NCI-H1105 (cell line): ENCODE results near the gene KMT2B.

Source experiments
- DNase-seq: peaks from one replicate; lab custom pipeline; 2025; lab: John Stamatoyannopoulos, UW

Gene KMT2B

DNA sequence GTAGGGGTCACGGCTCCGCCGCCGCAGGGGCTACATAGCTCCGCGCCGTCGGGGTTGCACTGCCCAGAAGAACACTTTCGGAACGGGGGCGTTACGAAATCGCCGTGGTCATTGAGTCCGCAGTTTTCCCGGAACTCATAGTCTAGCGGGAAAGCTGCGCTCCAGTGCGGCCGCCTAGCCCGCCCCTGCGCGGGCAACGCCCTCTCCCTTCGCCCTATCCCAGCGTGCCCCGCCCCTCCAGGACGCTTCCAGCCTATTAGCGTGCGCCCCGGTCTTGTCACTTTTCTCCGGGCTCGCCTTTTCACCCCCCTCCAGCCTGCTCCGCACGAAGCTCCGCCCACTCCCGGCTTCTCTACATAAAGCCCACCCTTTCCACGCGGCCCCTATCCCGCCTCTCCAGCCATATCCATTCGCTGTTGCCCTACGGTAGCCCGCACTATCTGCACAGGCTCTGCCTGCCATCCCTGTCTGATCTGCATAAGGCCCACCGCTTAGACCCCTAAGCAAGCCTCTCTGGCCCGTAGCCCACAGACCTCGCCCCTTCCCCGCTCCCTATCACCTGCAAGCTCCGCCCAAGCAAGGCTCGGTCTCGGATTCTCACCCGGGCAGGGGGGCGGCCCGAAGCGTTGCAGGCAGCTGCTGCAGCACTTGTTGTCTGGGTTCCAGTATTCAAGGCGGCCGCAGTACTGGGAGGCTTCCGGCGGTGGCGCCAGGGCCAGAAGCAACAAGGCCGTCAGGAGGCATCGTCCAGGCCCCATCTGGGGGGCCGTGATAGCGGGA, 22.8 kb downstream of the KMT2B start:
- peak; percentile 100 for DNase-seq

DNA sequence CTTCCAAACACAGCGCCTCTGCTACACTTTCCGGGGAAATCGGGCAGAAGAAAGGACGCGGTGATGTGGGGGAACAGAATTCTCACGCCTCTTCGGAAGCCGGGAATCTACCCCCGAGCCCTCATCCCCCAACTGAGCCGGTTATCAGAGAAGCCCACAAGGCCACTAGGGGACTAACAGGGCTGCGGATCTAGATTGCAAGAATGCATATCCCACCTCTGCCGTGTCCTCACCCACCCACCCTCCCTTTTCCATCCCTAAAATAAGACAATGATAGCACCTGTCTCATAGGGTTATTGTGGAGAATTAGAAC, 23.4 kb downstream of the KMT2B start:
- no peak for DNase-seq

DNA sequence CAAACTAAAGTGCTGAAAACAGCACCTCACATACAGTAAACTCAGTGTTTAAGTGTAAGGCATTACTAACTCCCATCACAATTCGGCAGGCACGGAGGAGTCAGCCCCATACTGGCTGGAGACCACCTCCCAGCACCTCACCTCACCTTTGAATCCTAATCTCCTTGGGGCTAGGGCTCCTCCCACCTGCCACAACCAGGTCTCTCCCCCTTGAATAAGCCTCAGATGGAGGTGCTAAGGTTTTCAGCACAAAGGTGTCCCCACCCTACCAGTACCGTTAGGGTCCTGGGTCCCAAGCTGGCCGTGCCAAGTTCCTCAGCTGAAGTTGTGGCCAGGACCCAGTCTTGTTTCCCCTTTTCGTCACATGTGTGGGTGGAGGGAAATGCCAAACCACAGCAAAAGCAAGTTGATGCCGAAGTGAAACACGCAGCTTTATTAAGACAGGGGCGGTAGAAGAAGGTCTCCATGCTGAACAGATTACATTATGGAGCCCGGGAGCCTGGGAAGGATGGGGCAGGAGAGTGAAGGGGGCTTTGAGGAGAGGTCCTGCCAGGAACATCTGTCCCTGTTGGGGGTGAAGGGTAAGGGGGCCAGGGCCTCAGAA, 24.4 kb downstream of the KMT2B start, which contains the start of gene IGFLR1:
IGFLR1 (minus strand) TSS at position 332 of the 604 bp plus-strand sequence. CDS start 1,272 bp downstream, outside the sequence.
- no peak for DNase-seq

DNA sequence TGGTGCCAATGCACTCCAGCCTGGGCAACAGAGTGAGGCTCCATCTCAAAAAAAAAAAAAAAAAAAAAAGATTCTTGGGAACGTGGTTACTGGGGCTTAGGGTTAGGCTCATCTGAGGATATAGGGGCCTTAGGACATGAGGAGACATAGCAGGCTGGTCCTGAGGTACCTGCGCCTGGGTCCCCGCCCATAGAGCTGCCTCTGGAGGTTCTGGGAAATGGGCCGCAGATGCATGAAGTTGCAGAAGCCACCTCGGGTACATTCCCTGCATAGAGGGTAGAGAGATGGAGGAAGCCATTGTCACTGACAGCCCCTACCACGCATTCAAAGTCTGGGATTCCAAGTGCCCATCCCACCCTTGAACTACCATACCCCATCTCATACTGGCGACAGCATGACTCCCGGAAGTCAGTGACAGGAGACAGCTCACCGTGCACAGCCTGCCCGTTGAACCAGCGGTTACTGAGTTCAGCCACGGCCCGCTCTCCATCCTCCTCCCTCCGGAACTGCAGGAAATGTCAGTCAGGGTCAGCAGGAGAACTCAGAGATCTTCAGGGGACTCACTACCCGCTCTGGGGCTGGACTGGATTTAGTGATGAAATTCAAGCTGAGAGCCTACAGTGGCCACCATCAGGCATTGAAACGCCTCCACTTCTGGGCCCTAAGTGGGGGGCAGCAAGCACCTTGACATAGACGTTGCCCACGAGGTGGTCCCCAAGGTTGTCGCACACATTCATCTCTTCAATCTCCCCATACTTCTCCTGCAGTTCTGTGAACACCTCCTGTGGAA, 26.0 kb downstream of the KMT2B start:
- DNase-seq = no peak

DNA sequence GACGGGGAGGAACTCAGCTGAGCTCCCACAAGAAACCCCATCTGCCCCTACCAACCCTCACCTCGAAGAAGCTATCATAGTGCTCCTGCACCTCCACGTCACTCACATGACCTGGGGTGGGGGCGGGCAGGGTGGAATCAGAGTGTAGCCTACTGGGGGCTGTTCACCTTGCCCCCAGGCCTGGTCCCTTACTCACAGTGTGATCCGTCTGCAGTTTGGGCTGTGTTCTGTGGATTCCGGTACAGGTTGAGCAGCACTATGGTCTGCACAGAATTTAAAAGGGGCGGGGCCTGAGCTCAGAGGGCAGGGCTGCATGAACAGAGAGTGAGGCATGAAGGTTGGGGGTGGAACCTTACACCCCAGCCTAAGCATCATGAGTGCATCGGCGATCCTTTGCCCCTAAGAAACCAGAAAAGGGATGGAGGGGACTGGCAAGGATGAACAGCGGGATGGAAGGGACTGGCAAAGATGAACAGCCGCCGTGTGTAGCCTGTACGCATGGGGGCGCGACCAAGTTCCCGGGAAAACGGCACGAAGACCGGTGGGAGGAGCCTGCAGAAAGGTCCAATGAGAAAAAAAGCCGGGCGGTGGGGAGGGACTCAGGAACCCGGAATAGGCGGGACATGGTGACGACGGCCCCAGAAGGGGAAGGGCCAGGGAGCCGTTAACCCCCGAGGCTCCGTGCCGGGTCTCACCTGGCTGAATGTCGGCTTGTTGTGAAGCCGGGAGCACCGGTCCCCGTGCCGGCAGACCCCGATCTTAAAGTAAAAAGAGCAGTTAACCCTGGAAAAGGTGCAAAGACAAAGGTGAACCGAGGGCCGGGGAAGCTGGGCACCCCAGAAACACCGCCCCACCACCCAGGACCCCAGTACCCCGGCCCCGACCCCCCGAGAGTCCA, 26.9 kb downstream of the KMT2B start:
- peak; percentile 97 for DNase-seq

DNA sequence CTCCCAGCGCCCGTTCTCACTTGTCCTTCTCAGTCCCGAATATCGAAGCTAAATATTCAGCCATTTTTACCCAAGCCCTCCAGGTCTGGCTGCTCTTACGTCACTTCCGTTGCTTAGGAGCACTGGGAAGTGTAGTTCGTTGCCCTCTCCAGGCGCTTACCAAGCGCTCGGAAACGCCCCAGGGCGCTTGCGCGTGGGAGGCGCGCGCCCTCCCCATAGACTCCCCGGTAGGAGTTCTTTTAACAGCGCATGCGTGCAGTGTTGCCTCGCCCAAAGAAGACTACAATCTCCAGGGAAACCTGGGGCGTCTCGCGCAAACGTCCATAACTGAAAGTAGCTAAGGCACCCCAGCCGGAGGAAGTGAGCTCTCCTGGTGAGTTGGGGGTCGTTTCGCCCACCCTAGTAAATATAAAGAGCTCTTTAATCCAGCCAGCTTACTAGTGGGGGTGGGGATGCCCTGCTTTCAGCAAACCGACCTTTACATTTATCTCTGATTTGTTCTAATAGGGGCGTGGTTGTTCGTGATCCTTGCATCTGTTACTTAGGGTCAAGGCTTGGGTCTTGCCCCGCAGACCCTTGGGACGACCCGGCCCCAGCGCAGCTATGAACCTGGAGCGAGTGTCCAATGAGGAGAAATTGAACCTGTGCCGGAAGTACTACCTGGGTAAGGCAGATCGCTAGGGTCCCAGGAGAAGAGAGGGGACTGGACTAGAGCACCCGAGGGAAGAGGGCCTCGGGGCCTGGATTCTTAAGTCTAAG, 27.7 kb downstream of the KMT2B start, which contains the start of the genes PSENEN and U2AF1L4:
PSENEN (plus strand) TSS at position 324 of the 759 bp plus-strand sequence; CDS start at position 604, 280 bp downstream.
U2AF1L4 (minus strand) TSS at position 91 of the 759 bp plus-strand sequence; CDS start at position 64, 27 bp downstream.
- peak; percentile 99 for DNase-seq

DNA sequence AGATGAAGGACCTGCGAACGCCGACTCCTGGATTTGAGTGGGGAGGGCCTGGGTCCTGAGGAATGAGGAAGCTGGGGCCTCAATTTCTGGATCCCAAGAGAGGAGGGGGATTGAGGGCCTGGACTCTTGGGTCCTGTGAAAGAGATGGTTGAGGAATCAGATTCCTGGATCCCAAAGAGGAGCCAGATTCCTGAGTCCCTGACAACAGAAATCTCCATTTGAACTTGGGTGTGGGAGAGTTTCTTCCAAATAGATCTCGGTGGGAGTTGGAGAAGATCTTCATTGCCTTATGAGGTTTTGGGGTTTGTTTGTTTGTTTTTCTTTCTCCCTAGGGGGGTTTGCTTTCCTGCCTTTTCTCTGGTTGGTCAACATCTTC, 28.3 kb downstream of the KMT2B start:
- no peak for DNase-seq

DNA sequence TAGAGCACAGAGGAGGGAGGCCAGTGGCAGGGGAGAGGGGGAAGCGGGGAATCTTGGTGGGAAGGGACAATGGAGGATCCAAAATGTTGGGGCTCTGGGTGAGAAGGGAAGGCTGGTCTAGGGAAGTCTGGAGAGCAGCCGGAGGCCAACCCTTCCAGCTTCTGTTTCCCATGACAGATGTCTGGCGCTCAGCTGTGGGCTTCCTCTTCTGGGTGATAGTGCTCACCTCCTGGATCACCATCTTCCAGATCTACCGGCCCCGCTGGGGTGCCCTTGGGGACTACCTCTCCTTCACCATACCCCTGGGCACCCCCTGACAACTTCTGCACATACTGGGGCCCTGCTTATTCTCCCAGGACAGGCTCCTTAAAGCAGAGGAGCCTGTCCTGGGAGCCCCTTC, 28.7 kb downstream of the KMT2B start:
- DNase-seq = no peak

DNA sequence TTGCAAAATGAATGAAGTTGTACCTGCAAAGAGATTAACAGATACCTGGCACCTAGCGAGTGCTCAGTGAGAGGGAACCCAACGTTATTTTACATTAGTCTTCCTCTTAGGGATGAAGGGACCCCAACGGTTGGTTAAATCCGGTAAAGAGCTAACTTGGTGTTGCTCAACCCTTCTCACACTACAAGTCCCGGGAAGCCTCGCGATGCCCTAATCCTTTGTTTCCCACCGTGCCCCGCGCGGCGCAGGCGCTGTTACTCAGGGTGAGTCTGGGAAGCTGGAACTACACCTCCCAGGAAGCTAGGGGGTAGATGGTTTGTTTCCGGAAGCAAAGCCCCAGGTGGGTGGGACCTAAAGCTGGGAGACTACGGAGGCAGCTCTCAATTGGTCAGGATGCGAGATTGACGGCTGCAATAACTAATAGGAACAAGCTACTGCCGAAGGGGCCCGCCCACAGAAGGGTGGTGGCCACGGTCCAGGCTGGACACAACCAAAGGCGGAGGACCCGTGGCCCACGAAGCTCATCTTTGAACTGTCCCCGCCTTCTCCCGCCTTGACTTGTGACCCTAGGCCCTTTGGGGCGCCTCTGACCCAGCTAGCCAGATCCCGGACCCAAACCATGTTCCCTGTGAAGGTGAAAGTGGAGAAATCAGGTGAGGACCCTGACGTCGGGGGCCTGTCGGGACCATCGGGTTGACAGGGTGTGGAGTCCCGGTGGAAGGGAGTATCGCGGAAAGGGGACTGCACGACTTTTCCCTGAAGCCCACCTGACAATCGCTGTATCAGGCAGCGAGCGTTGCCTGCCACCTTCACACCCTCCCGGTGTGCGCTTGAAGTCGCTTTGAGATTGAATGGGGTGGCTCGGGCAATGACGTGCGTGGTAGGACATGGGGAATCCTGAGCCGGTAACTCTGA, 30.6 kb downstream of the KMT2B start, which contains the start of gene LIN37:
LIN37 (plus strand) TSS at position 471 of the 915 bp plus-strand sequence; CDS start at position 620, 149 bp downstream.
- DNase-seq = peak; percentile 99

DNA sequence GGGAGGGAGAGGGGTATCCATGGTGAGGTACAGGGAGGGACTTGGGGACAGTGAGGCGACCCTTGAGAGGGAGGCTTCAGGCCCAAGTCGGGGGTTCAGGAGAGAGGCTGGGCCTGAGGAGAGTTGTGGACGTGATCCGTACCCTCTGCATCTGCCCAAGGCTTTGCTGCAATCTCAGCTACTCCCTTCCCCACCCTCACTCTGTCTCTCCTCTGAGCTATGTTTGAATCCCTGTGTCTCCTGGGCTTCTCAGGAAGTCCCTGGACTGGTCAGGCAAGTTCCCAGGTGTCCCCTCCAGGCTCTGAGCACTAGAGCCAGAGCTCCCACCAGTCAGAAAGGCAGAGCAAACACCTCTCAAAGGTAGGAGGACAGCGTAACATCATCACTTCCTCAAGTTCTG, 32.4 kb downstream of the KMT2B start:
- no peak for DNase-seq

DNA sequence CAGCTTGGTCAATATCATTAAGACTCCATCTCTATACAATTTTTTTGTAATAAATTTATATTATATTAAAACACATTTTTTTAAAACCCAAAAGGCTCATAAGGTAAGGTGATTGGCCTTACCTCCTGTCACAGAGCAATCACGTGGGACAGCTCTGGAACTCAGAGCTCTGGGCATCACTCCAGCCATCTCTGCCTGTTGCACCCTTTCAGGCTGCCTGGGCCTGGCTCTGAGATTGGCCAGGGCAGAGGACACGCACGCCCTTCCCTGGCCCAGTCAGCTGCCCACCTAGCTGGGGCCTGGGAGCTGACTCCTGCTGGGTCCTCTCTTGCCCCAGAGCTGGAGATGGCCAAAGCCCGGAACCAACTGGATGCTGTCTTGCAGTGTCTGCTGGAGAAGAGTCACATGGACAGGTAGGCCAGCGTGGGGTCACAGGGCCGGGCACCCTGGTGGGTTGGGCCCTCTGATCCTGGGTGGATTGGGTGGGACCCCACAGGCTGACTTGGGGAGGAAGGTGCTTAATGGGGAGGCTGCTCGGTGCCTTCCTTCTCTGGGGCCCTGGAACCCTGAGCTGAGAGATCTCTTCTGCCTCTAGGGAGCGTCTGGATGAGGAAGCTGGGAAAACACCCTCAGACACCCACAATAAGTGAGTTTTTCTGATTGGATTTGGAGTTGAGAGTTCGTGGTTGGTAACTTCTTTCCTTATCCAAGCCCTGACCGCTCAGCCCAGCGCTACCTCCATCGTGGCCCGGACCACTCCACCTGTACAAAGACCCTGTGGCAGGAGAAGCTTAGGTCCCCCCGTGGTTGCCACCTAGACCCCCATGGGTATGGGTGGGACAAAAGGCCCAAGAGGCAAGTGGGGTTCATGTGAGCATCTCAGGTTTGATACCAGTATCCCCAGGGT, 34.3 kb downstream of the KMT2B start:
- DNase-seq = no peak

DNA sequence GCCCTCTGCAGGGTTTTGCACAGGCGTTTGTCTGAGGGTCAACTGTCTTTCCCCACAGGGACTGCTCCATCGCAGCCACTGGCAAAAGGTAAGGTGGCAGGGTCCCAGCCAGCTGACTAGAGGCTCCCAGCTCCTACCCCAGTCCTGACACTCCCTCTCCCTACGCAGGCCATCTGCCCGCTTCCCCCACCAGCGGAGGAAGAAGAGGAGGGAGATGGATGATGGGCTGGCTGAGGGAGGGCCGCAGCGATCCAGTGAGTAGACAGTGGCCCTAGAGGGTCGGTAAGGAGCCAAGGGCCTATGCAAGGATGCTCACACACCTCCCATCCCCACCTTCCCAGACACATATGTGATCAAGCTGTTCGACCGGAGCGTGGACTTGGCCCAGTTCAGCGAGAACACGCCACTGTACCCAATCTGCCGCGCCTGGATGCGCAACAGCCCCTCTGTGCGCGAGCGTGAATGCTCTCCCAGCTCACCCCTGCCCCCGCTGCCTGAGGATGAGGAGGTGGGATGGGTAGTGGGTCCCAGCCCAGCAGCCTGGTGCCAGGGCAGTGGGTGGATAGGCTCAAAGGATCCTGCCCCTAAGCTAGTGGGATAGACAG, 35.0 kb downstream of the KMT2B start:
- no peak for DNase-seq

DNA sequence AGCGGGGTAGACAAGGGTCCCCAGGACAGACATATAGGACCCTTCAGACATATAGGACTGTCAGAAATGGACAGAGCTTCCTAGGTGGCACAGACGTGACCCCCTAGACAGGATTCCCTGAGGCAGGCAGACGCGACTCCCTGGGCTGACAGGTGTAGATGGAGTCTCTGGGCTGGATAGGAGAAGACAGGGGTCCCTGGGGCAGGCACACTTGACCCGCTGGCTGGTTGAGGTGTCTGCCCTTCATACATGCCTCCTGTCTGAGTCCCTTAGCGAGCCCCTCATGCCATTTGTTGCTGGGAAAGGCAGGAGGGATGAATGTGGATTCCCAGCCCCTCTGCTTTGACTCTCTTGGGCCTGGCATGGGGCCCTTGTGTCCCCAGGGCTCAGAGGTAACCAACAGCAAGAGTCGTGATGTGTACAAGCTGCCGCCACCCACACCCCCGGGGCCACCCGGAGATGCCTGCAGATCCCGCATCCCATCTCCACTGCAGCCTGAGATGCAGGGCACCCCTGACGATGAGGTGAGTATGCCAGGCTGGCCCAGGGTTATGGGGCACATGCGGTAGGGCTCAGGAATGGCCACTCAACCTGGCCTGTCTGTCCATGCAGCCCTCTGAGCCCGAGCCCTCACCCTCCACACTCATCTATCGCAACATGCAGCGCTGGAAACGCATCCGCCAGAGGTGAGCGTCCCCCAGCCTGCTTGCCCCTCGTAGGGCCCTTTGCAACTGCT, 36.0 kb downstream of the KMT2B start:
- DNase-seq = no peak

DNA sequence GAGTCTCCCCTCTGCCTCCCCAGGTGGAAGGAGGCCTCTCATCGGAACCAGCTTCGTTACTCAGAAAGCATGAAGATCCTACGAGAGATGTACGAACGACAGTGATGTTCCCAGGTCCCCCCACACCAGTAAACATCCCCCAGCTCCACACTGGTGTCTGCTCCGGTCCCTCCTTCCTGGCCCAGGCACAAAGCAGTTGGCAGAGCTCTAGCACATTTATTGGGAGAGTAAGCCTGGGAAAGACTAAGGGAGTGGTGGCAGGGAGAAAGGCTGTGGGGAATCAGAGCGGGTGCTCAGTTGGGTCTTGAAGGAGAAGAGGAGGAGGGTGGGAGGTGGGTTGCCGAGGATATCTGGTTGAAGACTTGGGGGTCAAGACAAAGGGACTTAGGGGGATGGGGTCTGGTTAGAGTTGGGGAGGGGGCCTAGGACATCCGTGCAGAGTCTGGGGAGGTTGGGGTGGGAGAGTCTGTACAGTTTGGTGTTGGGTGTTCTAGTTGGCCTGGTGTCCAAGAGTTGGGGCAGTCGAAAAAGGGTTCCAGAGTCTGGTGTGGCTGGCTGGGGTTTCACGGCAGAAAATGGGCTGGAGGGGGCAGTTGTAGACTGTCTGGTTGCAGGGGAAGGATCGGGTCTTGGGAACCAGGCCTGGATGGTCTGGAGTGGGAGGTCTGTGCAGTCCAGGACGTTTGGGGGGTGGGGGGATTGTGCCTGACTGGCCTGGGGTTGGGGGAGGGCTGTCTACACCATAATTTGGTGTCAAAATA, 36.7 kb downstream of the KMT2B start:
- no peak for DNase-seq

DNA sequence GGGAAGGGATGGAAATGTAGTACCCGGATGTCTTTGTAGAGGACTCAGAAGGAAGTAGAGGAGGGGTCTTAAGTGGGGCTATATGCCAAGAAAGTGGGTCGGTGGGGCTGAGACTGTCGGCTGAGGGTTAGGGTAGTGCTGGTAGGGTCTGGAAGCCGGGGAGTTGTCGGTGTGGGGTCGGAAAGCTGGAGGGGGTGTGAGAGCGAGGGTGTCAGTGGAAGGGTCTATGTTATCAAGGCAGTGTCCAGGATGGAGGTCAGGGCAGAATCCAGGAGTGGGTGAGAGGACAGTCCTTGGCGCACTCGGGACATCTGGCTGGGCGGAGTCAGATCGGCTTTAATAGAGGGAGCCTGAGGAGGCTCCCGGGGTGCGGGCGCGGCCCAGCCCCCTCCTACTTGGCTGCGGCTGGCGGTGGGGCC, 37.3 kb downstream of the KMT2B start:
- DNase-seq = no peak

DNA sequence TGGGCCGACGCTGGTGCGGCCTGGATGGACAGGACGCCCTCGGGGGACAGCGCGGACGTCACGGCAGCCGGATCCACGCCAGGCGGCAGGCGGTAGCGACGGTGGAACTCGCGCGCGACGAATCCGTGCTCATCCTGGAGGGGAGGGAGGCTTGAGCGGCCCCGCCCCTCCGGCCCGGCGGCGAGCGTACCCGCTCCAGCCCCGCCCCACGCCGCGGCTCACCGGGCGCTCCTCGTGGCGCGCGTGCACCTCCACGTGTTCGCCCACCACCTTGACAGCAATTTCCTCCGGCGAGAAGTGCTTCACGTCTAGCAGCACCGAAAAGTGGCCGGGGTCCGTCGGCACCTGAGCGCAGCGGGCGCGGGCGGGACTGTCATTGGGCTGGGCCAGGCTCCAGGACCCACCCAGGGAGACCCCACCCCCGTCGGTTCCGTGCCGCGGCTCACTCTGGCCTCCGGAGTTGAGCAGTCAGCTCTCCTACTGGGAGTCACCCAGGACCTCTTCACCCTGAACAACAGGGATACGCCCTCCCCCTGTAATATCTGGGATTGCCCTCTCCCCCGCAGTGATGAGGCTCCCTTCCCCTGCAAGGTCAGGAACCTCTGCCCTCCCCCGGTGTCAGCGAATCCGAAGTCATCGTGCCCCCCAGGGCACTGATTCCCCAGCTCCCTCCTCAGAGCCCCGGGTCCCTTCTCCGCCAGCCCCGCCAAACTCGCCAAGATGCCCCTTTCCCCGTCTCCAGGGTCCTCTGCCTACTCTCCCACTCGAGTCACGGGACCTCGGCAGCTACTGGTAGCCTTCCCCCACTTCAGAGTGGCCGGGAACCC, 38.0 kb downstream of the KMT2B start:
- no peak for DNase-seq
